K562 (cell line): ENCODE measurements around the gene POLD1. TPM values are rescaled to one million over a fixed set of nuclear protein-coding genes. Genes with fewer than 3 reads are reported as not detected.

Experiments
- ATAC-seq: fragments of 200-7000 bp; cut with Tn5 transposase; 3 replicates; pipeline ENCODE4 v1.9.1; 2020; ENCODE audit warnings: moderate library complexity
- BruUV-seq: library from RNA; stranded (reverse); fragments of 400-500 nt; replicated peaks from 2 replicates; lab custom pipeline; 2021; lab: Mats Ljungman, UMichigan
- CTCF ChIA-PET: fragments of 300-600 bp; formaldehyde crosslinking; extraction: SDS; loops from one replicate; lab custom pipeline; 2021; ENCODE audit warnings: low intra/inter-chr PET ratio; lab: Yijun Ruan, JAX
- POLR2A ChIA-PET: fragments of 300-600, 350-650 bp; sonication (Branson Sonifier 250); formaldehyde crosslinking; extraction: SDS; loops from one replicate; lab custom pipeline; 2021; ENCODE audit warnings: antibody characterized with exemption, inconsistent platforms; lab: Yijun Ruan, JAX
- DNase-seq, 4 experiments: peaks; one replicate each; pipeline versions ENCODE4 v3.0.0 to v3.0.0-alpha.2; 2011 to 2018; ENCODE audit warnings: low spot score in 3 of 4, mixed read lengths in 3 of 4; ENCODE audit errors: extremely low read depth in 1 of 4
- FAIRE-seq: peaks from 2 replicates; lab custom pipeline; 2011; peaks lifted over from hg19 to GRCh38; lab: Jason Lieb, UNC
- H2AFZ ChIP-seq: 2 replicates; pipeline ENCODE4 v1.6.0; 2011; ENCODE audit warnings: low read depth, low read length, control low read depth, inconsistent platforms
- H3K27ac ChIP-seq: fragments of 200-600 bp; 3 replicates; pipeline ENCODE4 v1.8.0; 2011; ENCODE audit warnings: low read depth, mild to moderate bottlenecking, control low read depth, inconsistent platforms, low read length, moderate library complexity, mixed read lengths; ENCODE audit errors: extremely low read depth
- H3K27me3 ChIP-seq, 2 experiments: fragments of 300-600 bp in 1 of 2; 2 replicates in 1 of 2; 3 replicates in 1 of 2; pipeline versions ENCODE4 v1.6.0 to v1.8.0; 2011; ENCODE audit warnings: inconsistent platforms in 2 of 2, low read length in 2 of 2, mild to moderate bottlenecking in 1 of 2, mixed read lengths in 1 of 2, moderate library complexity in 1 of 2; ENCODE audit not compliant: control insufficient read depth in 2 of 2, insufficient read depth in 2 of 2
- H3K36me3 ChIP-seq: fragments of 300-600 bp; 3 replicates; pipeline ENCODE4 v1.8.0; 2011; ENCODE audit warnings: mild to moderate bottlenecking, low read length, inconsistent platforms; ENCODE audit not compliant: control insufficient read depth, insufficient read depth
- H3K4me1 ChIP-seq, 2 experiments: fragments of 200-600 bp in 1 of 2; replicated peaks in 1 of 2; 2 replicates in 1 of 2; 3 replicates in 1 of 2; pipeline versions ENCODE4 v1.5.1 to v1.8.0; 2011; ENCODE audit warnings: inconsistent platforms in 2 of 2, low read length in 2 of 2, mild to moderate bottlenecking in 1 of 2, mixed read lengths in 1 of 2, moderate library complexity in 1 of 2; ENCODE audit not compliant: control insufficient read depth in 2 of 2, insufficient read depth in 2 of 2
- H3K4me2 ChIP-seq: 2 replicates; pipeline ENCODE4 v1.6.1; 2011; ENCODE audit warnings: low read length, control low read depth, inconsistent platforms, mixed read lengths; ENCODE audit not compliant: insufficient read depth
- H3K4me3 ChIP-seq: fragments of 200-600 bp; sonication (generic), shearing (Covaris generic); 2 replicates; pipeline ENCODE4 v1.5.1; 2016; ENCODE audit warnings: control low read depth, inconsistent platforms
- H3K79me2 ChIP-seq: fragments of 200-600 bp; 3 replicates; pipeline ENCODE4 v1.8.0; 2011; ENCODE audit warnings: low read length, inconsistent platforms; ENCODE audit not compliant: control insufficient read depth, insufficient read depth
- H3K9ac ChIP-seq, 2 experiments: 2 replicates each; pipeline versions ENCODE4 v1.6.0 to v1.6.1; 2011; ENCODE audit warnings: low read depth in 2 of 2, low read length in 2 of 2, control low read depth in 1 of 2, inconsistent platforms in 1 of 2, mild to moderate bottlenecking in 1 of 2, mixed read lengths in 1 of 2; ENCODE audit not compliant: insufficient read depth in 1 of 2
- H3K9me1 ChIP-seq: one replicate; pipeline ENCODE4 v1.6.0; 2011; ENCODE audit warnings: inconsistent platforms, mild to moderate bottlenecking, low read length, moderate library complexity; ENCODE audit not compliant: control insufficient read depth, insufficient read depth
- H3K9me3 ChIP-seq: replicated peaks from 2 replicates; pipeline ENCODE4 v1.5.1; 2011; ENCODE audit warnings: low read depth, low read length, inconsistent platforms; ENCODE audit not compliant: control insufficient read depth, insufficient read depth
- H4K20me1 ChIP-seq: replicated peaks from 2 replicates; pipeline ENCODE4 v1.6.1; 2011; ENCODE audit warnings: low read length, inconsistent platforms, mixed read lengths; ENCODE audit not compliant: control insufficient read depth, insufficient read depth
- CEBPG ChIP-seq, 3 experiments: fragments of 200-800 bp in 1 of 3; sonication (Bioruptor generic) in 1 of 3; sonication (generic) in 1 of 3; formaldehyde crosslinking in 1 of 3; IDR thresholded peaks in 2 of 3; conservative IDR thresholded peaks in 1 of 3; 2 replicates each; pipeline versions ENCODE4 v1.6.1 to v1.8.0; 2016 to 2022; ENCODE audit warnings: missing compliant biosample characterization in 2 of 3, missing genetic modification characterization in 2 of 3, mild to moderate bottlenecking in 1 of 3, missing genetic modification reagents in 1 of 3
- CTCFL ChIP-seq: IDR thresholded peaks from 2 replicates; pipeline ENCODE4 v1.6.1; 2011; ENCODE audit warnings: borderline replicate concordance, low read depth, mild to moderate bottlenecking, moderate library complexity, low read length; ENCODE audit not compliant: insufficient read depth, poor library complexity, severe bottlenecking
- ELF1 ChIP-seq: fragments of 200-800 bp; sonication (Bioruptor generic); IDR thresholded peaks from 2 replicates; pipeline ENCODE4 v1.6.1; 2016; ENCODE audit warnings: missing genetic modification characterization, missing compliant biosample characterization
- POLR2G ChIP-seq: fragments of 200-400 bp; formaldehyde crosslinking; IDR thresholded peaks from 2 replicates; pipeline ENCODE4 v1.6.1; 2017; ENCODE audit warnings: low read depth, mild to moderate bottlenecking, antibody characterized with exemption, low read length, moderate library complexity
- WGBS: fragments of 100-300 bp; shearing (Covaris generic); methylation state at CpG from one replicate; pipeline ENCODE4 v1.1.6; 2016; ENCODE audit warnings: low coverage, mixed read lengths; ENCODE audit not compliant: insufficient coverage; ENCODE audit errors: missing lambda C conversion rate; 5-methylcytosine and 5-hydroxymethylcytosine counted together
- in situ Hi-C: fragments of 300-500 bp; cut with MboI; formaldehyde crosslinking; loops from 4 replicates; pipeline ENCODE4 v1.15.0; 2018; ENCODE audit warnings: inconsistent platforms, mixed read lengths
- intact Hi-C: fragments of 100-400 bp; cut with micrococcal nuclease; formaldehyde crosslinking; loops from 2 replicates; pipeline ENCODE4 v1.14.2; 2022
- polyA plus RNA-seq, 8 experiments: library from polyadenylated mRNA; depleted of rRNA in 4 of 8; stranded (reverse) in 5 of 8; unstranded in 3 of 8; fragments of >200 nt; fragmentation: Nextera tagmentation in 2 of 8; fragmentation: Illumina TruSeq in 1 of 8; extraction: Ambion mirVana in 2 of 8; extraction: Trizol in 1 of 8; gene quantifications; 2 replicates each; pipeline versions ENCODE4 v1.2.1 to v1.2.3, GENCODE V29; 2011 to 2014; ENCODE audit warnings: inconsistent platforms in 1 of 8, missing spikeins in 1 of 8
- total RNA-seq, 7 experiments: library from RNA; depleted of rRNA in 6 of 7; stranded (reverse); fragments of >200 nt in 6 of 7; fragmentation: Illumina TruSeq in 2 of 7; extraction: Trizol in 2 of 7; gene quantifications; 2 replicates each; pipeline versions ENCODE4 v1.2.1 to v1.2.3, GENCODE V29; 2011 to 2021; ENCODE audit warnings: low replicate concordance in 1 of 7

Gene POLD1
- total and polyA plus RNA-seq, 9 of the 15 experiments (the other 6 are each of a cell fraction or from before 2014, with no cell fraction given): 1.3 to 312 (median 47.8) TPM

GRCh38 chr19:50393589-50393988, 9.4 kb downstream of the POLD1 start:
- Histone ChIP-seq H3K4me2 (no peak overlapping the region), H2AFZ (no peak overlapping the region), H3K36me3 (peaks cover 50% of the 10 kb centered on the region)
- no peak for FAIRE-seq
- intact Hi-C loops: no loop called here
- 88% methylated on average over 4 of the region's 4 CpGs for whole genome bisulfite sequencing
- TF ChIP-seq CEBPG (CRISPR knock-in tag; IDR thresholded peaks at IDR 0.05) (no peak), CEBPG (tag; conservative IDR thresholded peaks at IDR 0.05 in 1 of 2, IDR thresholded peaks at IDR 0.05 in 1 of 2) (peak in 1 of 2 experiments; percentile 54; a peak in 1 of 4 replicates), ELF1 (tag) (no peak)
- TF ChIP-seq, all 486 proteins: peak for 1
- CTCF ChIA-PET: no interaction called here
- POLR2A ChIA-PET: interaction anchor here (1.9 kb wide), 1 partner anchor 9 kb away, joined by 5 read pairs; the partner anchor contains the start of gene POLD1
- no peak overlapping the region for H3K4me3 ChIP-seq
- 0 out of 2 replicates have a peak, but pooled peaks cover 1% of the 10 kb centered on the region for H4K20me1 ChIP-seq
- H3K27me3 ChIP-seq: no peaks in the 10 kb centered on the region
- no peaks in the 10 kb centered on the region for H3K9me1 ChIP-seq
- H3K9ac ChIP-seq: no peak overlapping the region
- no peaks in the 10 kb centered on the region for H3K9me3 ChIP-seq
- no peak for DNase-seq
- no peak overlapping the region for H3K27ac ChIP-seq
- BruUV-seq: no TSS peak
- peak; percentile 44; the same call in 2 of the 3 replicates for ATAC-seq
- in situ Hi-C loops: no loop called here
- peaks cover 66% of the 10 kb centered on the region for H3K79me2 ChIP-seq
- H3K4me1 ChIP-seq: peaks cover 0 to under 1% of the 10 kb centered on the region in 2 experiments; a peak in 2 of 5 replicates

- peaks cover 50% of the 10 kb centered on the region for H3K36me3 ChIP-seq
- H3K4me3 ChIP-seq: no peak overlapping the region
- no TSS peak for BruUV-seq
- ATAC-seq (no peak), DNase-seq (no peak), FAIRE-seq (no peak)
- H2AFZ ChIP-seq: no peak overlapping the region
- intact Hi-C loops (no loop called here), in situ Hi-C loops (no loop called here)
- no peak overlapping the region; the same call in 2 of the 3 replicates for H3K27ac ChIP-seq
- H3K27me3 ChIP-seq: no peaks in the 10 kb centered on the region
- H3K9me3 ChIP-seq: no peaks in the 10 kb centered on the region
- H3K79me2 ChIP-seq: peaks cover 65% of the 10 kb centered on the region
- WGBS: 100% methylated on average over 6 of the region's 9 CpGs
- no peak overlapping the region for H3K4me2 ChIP-seq
- CTCF ChIA-PET: no interaction called here
- H4K20me1 ChIP-seq: 0 out of 2 replicates have a peak, but pooled peaks cover 4% of the 10 kb centered on the region
- H3K9ac ChIP-seq: no peak overlapping the region
- peaks cover 0 to 4% of the 10 kb centered on the region in 2 experiments; a peak in 2 of 5 replicates for H3K4me1 ChIP-seq
- TF ChIP-seq CTCFL: no peak
- peak; percentile 23; the same call in 1 of the 2 replicates for TF ChIP-seq POLR2G
- no peaks in the 10 kb centered on the region for H3K9me1 ChIP-seq
- POLR2A ChIA-PET: interaction anchor here (1.9 kb wide), 1 partner anchor 10 kb away, joined by 5 read pairs; the partner anchor contains the start of gene POLD1
Observed at GRCh38 chr19:50394017-50394416, 9.9 kb downstream of the POLD1 start.
